Nephron (organoid): Measurements from ENCODE around the gene PEAK3.

Experiments
- H3K27ac Mint-ChIP-seq, 3 experiments: 2 replicates each; pipeline ENCODE4 v1.8.0; 2020; ENCODE audit warnings: mixed read lengths in 3 of 3, mild to moderate bottlenecking in 2 of 3, moderate library complexity in 1 of 3
- H3K27me3 Mint-ChIP-seq: 2 replicates; pipeline ENCODE4 v1.8.0; 2021; ENCODE audit warnings: low read depth, mild to moderate bottlenecking, moderate library complexity, mixed read lengths
- H3K36me3 Mint-ChIP-seq: 2 replicates; pipeline ENCODE4 v1.8.0; 2020; ENCODE audit warnings: low read depth, mixed read lengths
- H3K4me1 Mint-ChIP-seq: 2 replicates; pipeline ENCODE4 v1.8.0; 2020; ENCODE audit warnings: mixed read lengths
- H3K4me3 Mint-ChIP-seq, 3 experiments: 2 replicates each; pipeline ENCODE4 v1.8.0; 2020; ENCODE audit warnings: mild to moderate bottlenecking in 3 of 3, mixed read lengths in 3 of 3, moderate library complexity in 2 of 3
- H3K9me3 Mint-ChIP-seq: 2 replicates; pipeline ENCODE4 v1.8.0; 2020; ENCODE audit warnings: mixed read lengths
- TF ChIP-seq, protein P1 (sequence below), 3 experiments: fragments of 200-600 bp; sonication (generic); IDR thresholded peaks; one replicate each; pipeline ENCODE4 v1.5.0; 2021; ENCODE audit warnings: antibody characterized with exemption in 3 of 3; ENCODE audit not compliant: unreplicated experiment in 3 of 3

PEAK3 gene

DNA sequence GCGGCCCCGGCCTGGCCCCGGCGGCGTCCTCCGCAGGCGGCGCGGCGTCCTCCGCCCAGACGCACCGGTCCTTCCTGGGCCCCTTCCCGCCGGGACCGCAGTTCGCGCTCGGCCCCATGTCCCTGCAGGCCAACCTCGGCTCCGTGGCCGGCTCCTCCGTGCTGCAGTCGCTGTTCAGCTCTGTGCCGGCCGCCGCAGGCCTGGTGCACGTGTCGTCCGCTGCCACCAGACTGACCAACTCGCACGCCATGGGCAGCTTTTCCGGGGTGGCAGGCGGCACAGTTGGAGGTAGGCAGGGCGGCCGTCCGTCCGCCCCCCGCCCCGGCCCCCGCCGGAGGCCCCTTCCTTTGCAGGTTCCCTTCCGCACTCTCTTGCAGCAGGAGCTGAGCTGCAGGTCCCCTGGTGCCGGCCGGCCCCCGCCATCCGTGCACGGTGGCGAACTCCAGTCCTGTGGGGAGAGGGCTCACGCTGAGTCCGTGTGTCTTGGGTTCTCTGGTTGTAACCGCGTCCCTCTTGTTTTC lies 55.1 kb downstream of the PEAK3 start:
- no peaks in the 10 kb centered on the region for H3K9me3 Mint-ChIP-seq
- no peak overlapping the region for H3K4me3 Mint-ChIP-seq
- H3K4me1 Mint-ChIP-seq, result no peaks in the 10 kb centered on the region
- H3K27ac Mint-ChIP-seq, result no peak overlapping the region
- no peaks in the 10 kb centered on the region for H3K27me3 Mint-ChIP-seq
- TF ChIP-seq, protein P1, sequence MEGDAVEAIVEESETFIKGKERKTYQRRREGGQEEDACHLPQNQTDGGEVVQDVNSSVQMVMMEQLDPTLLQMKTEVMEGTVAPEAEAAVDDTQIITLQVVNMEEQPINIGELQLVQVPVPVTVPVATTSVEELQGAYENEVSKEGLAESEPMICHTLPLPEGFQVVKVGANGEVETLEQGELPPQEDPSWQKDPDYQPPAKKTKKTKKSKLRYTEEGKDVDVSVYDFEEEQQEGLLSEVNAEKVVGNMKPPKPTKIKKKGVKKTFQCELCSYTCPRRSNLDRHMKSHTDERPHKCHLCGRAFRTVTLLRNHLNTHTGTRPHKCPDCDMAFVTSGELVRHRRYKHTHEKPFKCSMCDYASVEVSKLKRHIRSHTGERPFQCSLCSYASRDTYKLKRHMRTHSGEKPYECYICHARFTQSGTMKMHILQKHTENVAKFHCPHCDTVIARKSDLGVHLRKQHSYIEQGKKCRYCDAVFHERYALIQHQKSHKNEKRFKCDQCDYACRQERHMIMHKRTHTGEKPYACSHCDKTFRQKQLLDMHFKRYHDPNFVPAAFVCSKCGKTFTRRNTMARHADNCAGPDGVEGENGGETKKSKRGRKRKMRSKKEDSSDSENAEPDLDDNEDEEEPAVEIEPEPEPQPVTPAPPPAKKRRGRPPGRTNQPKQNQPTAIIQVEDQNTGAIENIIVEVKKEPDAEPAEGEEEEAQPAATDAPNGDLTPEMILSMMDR (IDR thresholded peaks at IDR 0.05; ENCODE audit: unreplicated experiment in 3 of 3), result no peak
- peaks cover 27% of the 10 kb centered on the region for H3K36me3 Mint-ChIP-seq

DNA sequence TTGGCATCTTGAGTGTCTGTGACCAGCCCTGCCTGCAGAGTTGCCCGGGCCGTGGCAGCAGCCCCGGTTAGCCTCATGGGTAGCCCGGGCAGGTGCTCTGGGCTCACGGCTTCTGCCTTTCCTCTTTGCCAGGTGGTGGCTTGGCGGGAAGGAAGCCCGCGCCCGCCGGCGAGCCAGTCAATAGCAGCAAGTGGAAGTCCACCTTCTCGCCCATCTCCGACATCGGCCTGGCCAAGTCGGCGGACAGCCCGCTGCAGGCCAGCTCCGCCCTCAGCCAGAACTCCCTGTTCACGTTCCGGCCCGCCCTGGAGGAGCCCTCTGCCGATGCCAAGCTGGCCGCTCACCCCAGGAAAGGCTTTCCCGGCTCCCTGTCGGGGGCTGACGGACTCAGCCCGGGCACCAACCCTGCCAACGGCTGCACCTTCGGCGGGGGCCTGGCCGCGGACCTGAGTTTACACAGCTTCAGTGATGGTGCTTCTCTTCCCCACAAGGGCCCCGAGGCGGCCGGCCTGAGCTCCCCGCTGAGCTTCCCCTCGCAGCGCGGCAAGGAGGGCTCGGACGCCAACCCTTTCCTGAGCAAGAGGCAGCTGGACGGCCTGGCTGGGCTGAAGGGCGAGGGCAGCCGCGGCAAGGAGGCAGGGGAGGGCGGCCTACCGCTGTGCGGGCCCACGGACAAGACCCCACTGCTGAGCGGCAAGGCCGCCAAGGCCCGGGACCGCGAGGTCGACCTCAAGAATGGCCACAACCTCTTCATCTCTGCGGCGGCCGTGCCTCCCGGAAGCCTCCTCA lies 55.7 kb downstream of the PEAK3 start:
- H3K27me3 Mint-ChIP-seq, result no peaks in the 10 kb centered on the region
- no peaks in the 10 kb centered on the region for H3K9me3 Mint-ChIP-seq
- no peak overlapping the region for H3K4me3 Mint-ChIP-seq
- H3K27ac Mint-ChIP-seq, result no peak overlapping the region
- H3K4me1 Mint-ChIP-seq, result no peaks in the 10 kb centered on the region
- H3K36me3 Mint-ChIP-seq, result peaks cover 27% of the 10 kb centered on the region
- TF ChIP-seq, protein P1 (IDR thresholded peaks at IDR 0.05; ENCODE audit: unreplicated experiment in 3 of 3), result no peak

DNA sequence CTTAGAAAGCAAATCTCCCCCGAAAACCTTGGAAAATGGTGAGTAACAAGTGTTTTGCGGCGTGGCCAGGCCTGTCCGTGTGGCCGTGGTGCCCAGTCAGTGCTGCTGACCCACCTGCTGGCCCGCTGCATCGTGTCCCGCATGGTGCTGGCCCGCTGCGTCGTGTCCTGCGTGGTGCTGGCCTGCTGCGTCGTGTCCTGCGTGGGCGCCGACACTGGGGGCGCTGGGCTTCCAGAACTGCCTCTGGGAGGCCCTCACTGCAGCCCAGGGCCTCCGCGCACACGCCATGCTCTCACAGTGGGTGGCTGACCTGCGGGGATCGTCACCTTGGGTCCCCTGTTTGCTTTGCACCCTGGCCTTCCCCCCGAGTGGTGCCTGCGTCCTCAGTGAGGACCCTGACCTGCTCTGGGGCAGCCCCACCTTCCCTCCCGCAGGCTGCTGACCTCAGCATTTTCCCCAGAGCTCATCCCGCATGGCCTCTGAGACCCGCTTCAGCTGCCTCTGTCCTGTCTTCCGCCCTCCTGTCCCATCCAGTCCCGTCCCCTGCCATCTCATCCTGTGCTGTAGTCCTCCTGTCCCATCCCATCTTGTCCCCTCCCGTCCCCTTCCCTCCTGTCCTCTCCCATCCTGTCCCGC lies 56.4 kb downstream of the PEAK3 start:
- Mint-ChIP-seq H3K36me3 (peaks cover 28% of the 10 kb centered on the region), H3K4me1 (no peaks in the 10 kb centered on the region), H3K27me3 (no peaks in the 10 kb centered on the region), H3K4me3 (no peak overlapping the region), H3K27ac (no peak overlapping the region), H3K9me3 (no peaks in the 10 kb centered on the region)
- TF ChIP-seq, protein P1 (IDR thresholded peaks at IDR 0.05; ENCODE audit: unreplicated experiment in 3 of 3), result no peak

DNA sequence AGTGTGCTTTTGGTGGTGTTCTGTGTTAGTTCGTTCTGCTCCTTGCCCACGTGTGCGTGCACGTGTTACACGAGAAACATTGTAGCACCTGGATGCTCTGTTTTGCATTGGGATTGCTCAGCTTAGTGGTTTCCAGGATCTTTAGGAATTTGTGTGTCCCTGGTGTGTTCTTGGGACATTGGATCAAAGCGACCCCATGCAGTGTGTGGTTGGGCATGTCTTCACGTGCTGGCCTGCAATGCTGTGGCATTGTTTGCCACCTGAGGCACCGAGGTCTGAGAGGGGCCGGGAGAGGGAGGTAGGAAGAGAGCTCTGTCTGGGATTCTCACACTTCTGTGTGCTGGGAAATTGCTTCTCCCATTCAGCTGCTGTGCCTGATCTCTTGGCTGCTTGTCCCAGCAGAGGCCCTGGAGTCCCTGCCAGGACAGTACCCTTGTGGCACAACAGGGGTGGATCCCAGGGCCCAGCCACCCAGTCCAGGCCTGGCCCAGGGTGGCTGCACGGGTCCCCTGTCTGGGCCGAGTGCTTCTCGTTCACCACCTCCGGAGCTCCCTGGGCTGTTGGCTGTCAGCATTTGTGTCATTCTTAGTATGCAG lies 57.1 kb downstream of the PEAK3 start:
- H3K4me1 Mint-ChIP-seq, result no peaks in the 10 kb centered on the region
- H3K27ac Mint-ChIP-seq, result peak overlapping the region in 1 of 3 experiments; percentile 18
- H3K4me3 Mint-ChIP-seq, result no peak overlapping the region
- H3K36me3 Mint-ChIP-seq, result peaks cover 27% of the 10 kb centered on the region
- TF ChIP-seq, protein P1 (IDR thresholded peaks at IDR 0.05; ENCODE audit: unreplicated experiment in 3 of 3), result no peak
- H3K27me3 Mint-ChIP-seq, result no peaks in the 10 kb centered on the region
- no peaks in the 10 kb centered on the region for H3K9me3 Mint-ChIP-seq
